GM15510 (cell line): ENCODE results near the gene LRRTM3.

ENCODE experiments used
- POLR2A ChIP-seq: IDR thresholded peaks from 3 replicates; pipeline ENCODE4 v1.6.1; 2011; ENCODE audit warnings: borderline replicate concordance; ENCODE audit not compliant: insufficient read length; ENCODE audit errors: extremely low read depth

The LRRTM3 gene

GRCh38 chr10:66982792-66983474, 57.1 kb downstream of the LRRTM3 start:
- no peak for TF ChIP-seq POLR2A

- TF ChIP-seq POLR2A, result no peak
Measured at GRCh38 chr10:66983475-66983818, 57.6 kb downstream of the LRRTM3 start.

- no peak for TF ChIP-seq POLR2A
Measured at GRCh38 chr10:66990143-66990830, 64.5 kb downstream of the LRRTM3 start.

GRCh38 chr10:66996996-66997395, 71.2 kb downstream of the LRRTM3 start:
- no peak for TF ChIP-seq POLR2A

- TF ChIP-seq POLR2A, result no peak
Measured at GRCh38 chr10:66999762-67000545, 74.1 kb downstream of the LRRTM3 start.

GRCh38 chr10:67004690-67005089, 78.9 kb downstream of the LRRTM3 start:
- no peak for TF ChIP-seq POLR2A

- no peak for TF ChIP-seq POLR2A
Measured at GRCh38 chr10:67005981-67006380, 80.1 kb downstream of the LRRTM3 start.

GRCh38 chr10:67011480-67011879, 85.6 kb downstream of the LRRTM3 start:
- no peak for TF ChIP-seq POLR2A

- TF ChIP-seq POLR2A, result no peak
Measured at GRCh38 chr10:67011981-67012380, 86.1 kb downstream of the LRRTM3 start.

- TF ChIP-seq POLR2A, result no peak
Measured at GRCh38 chr10:67015225-67015624, 89.4 kb downstream of the LRRTM3 start.

GRCh38 chr10:67017218-67017617, 91.4 kb downstream of the LRRTM3 start:
- no peak for TF ChIP-seq POLR2A

- TF ChIP-seq POLR2A, result no peak
Measured at GRCh38 chr10:67022099-67022498, 96.3 kb downstream of the LRRTM3 start.

- no peak for TF ChIP-seq POLR2A
Measured at GRCh38 chr10:67033878-67034277, 108.0 kb downstream of the LRRTM3 start.

- no peak for TF ChIP-seq POLR2A
Measured at GRCh38 chr10:67036808-67037207, 111.0 kb downstream of the LRRTM3 start.

- no peak for TF ChIP-seq POLR2A
Measured at GRCh38 chr10:67043041-67043440, 117.2 kb downstream of the LRRTM3 start.
